WTC11 (cell line): ENCODE measurements around the gene CSF1R. TPM values are rescaled to one million over a fixed set of nuclear protein-coding genes. Genes with fewer than 3 reads are reported as not detected.

Experiments
- ATAC-seq: fragments of 200-7000 bp; cut with Tn5 transposase; 2 replicates; pipeline ENCODE4 v1.10.0; 2021; ENCODE audit warnings: mild to moderate bottlenecking, moderate library complexity
- CTCF ChIA-PET: fragments of 300-600 bp; sonication (Branson Sonifier 250); formaldehyde crosslinking; loops from one replicate; lab custom pipeline; 2021; ENCODE audit warnings: antibody characterized with exemption; lab: Charles Lee
- POLR2A ChIA-PET: fragments of 350-600 bp; sonication (Branson Sonifier 250); formaldehyde crosslinking; loops from one replicate; lab custom pipeline; 2021; ENCODE audit warnings: antibody characterized with exemption; lab: Charles Lee
- DNase-seq: peaks from one replicate; pipeline ENCODE4 v3.0.0; 2021; ENCODE audit warnings: low spot score
- H3K27ac Mint-ChIP-seq: 2 replicates; pipeline ENCODE4 v1.8.0; 2021; ENCODE audit warnings: mixed read lengths
- H3K27me3 Mint-ChIP-seq: 2 replicates; pipeline ENCODE4 v1.8.0; 2021; ENCODE audit warnings: low read depth, mild to moderate bottlenecking, moderate library complexity, mixed read lengths
- H3K36me3 Mint-ChIP-seq: 2 replicates; pipeline ENCODE4 v1.8.0; 2021; ENCODE audit warnings: mixed read lengths
- H3K4me1 Mint-ChIP-seq: 2 replicates; pipeline ENCODE4 v1.8.0; 2022; ENCODE audit warnings: mixed read lengths
- H3K4me3 Mint-ChIP-seq: 2 replicates; pipeline ENCODE4 v1.8.0; 2021; ENCODE audit warnings: mild to moderate bottlenecking, moderate library complexity, mixed read lengths
- H3K9me3 Mint-ChIP-seq: 2 replicates; pipeline ENCODE4 v1.8.0; 2021; ENCODE audit warnings: mixed read lengths
- CBFB ChIP-seq: sonication (generic); formaldehyde crosslinking; IDR thresholded peaks from 2 replicates; pipeline ENCODE4 v1.8.1; 2022; ENCODE audit warnings: mild to moderate bottlenecking, low read depth, missing genetic modification reagents
- GABPB1 ChIP-seq: sonication (generic); formaldehyde crosslinking; IDR thresholded peaks from 2 replicates; pipeline ENCODE4 v1.8.1; 2023; ENCODE audit warnings: mild to moderate bottlenecking, missing genetic modification reagents
- GRHL2 ChIP-seq: fragments of 250-450 bp; sonication (Bioruptor Pico); IDR thresholded peaks from 2 replicates; pipeline ENCODE4 v1.8.0; 2022; ENCODE audit warnings: mild to moderate bottlenecking, moderate library complexity; ENCODE audit not compliant: insufficient replicate concordance, severe bottlenecking
- GTF2I ChIP-seq: fragments of 250-450 bp; sonication (Bioruptor Pico); conservative IDR thresholded peaks from 2 replicates; pipeline ENCODE4 v1.4.0; 2021; ENCODE audit warnings: mild to moderate bottlenecking
- HMGA2 ChIP-seq: fragments of 250-450 bp; sonication (Bioruptor Pico); IDR thresholded peaks from 2 replicates; pipeline ENCODE4 v1.4.0; 2021; ENCODE audit warnings: mild to moderate bottlenecking, moderate library complexity
- IRF2 ChIP-seq: sonication (generic); formaldehyde crosslinking; IDR thresholded peaks from 2 replicates; pipeline ENCODE4 v1.8.0; 2022; ENCODE audit warnings: low read depth, missing genetic modification reagents, borderline replicate concordance
- JAZF1 ChIP-seq: fragments of 250-450 bp; sonication (Bioruptor Pico); IDR thresholded peaks from 2 replicates; pipeline ENCODE4 v1.9.0; 2021; ENCODE audit warnings: moderate library complexity, mild to moderate bottlenecking, inconsistent platforms
- NFYB ChIP-seq: sonication (generic); formaldehyde crosslinking; conservative IDR thresholded peaks from 2 replicates; pipeline ENCODE4 v1.8.0; 2022; ENCODE audit warnings: low read depth, missing genetic modification reagents
- NR1H2 ChIP-seq: sonication (generic); formaldehyde crosslinking; IDR thresholded peaks from 2 replicates; pipeline ENCODE4 v1.9.0; 2021; ENCODE audit warnings: mild to moderate bottlenecking, moderate library complexity, missing genetic modification reagents
- RORB ChIP-seq: fragments of 250-450 bp; sonication (Bioruptor Pico); IDR thresholded peaks from 2 replicates; pipeline ENCODE4 v1.9.0; 2021; ENCODE audit warnings: mild to moderate bottlenecking
- SMAD3 ChIP-seq: sonication (generic); formaldehyde crosslinking; IDR thresholded peaks from 2 replicates; pipeline ENCODE4 v1.8.0; 2022; ENCODE audit warnings: missing genetic modification reagents, mild to moderate bottlenecking, borderline replicate concordance
- TEAD1 ChIP-seq: sonication (generic); formaldehyde crosslinking; IDR thresholded peaks from 2 replicates; pipeline ENCODE4 v1.8.0; 2022; ENCODE audit warnings: mild to moderate bottlenecking, missing genetic modification reagents
- ZNF138 ChIP-seq: sonication (generic); formaldehyde crosslinking; conservative IDR thresholded peaks from 2 replicates; pipeline ENCODE4 v1.8.1; 2022; ENCODE audit warnings: mild to moderate bottlenecking, moderate library complexity, missing genetic modification reagents
- total RNA-seq: library from RNA; stranded (reverse); gene quantifications from 3 replicates; pipeline ENCODE4 v1.2.3, GENCODE V29; 2021
- TF ChIP-seq, protein P1 (sequence below): fragments of 250-450 bp; sonication (Bioruptor Pico); IDR thresholded peaks from 2 replicates; pipeline ENCODE4 v1.9.0; 2021; ENCODE audit warnings: mild to moderate bottlenecking
- TF ChIP-seq, protein P2 (sequence below): fragments of 250-450 bp; sonication (Bioruptor Pico); IDR thresholded peaks from 2 replicates; pipeline ENCODE4 v1.9.0; 2021; ENCODE audit warnings: moderate library complexity, mild to moderate bottlenecking, inconsistent platforms, borderline replicate concordance
- TF ChIP-seq, protein P3 (sequence below): fragments of 250-450 bp; sonication (Bioruptor Pico); IDR thresholded peaks from 2 replicates; pipeline ENCODE4 v1.9.0; 2021; ENCODE audit warnings: mild to moderate bottlenecking, borderline replicate concordance
- TF ChIP-seq, protein P4 (sequence below): sonication (generic); formaldehyde crosslinking; IDR thresholded peaks from 2 replicates; pipeline ENCODE4 v1.8.1; 2022; ENCODE audit warnings: mild to moderate bottlenecking, missing genetic modification reagents, moderate library complexity, borderline replicate concordance
- TF ChIP-seq, protein P5 (sequence below): fragments of 250-450 bp; sonication (Bioruptor Pico); IDR thresholded peaks from 2 replicates; pipeline ENCODE4 v2.1.2; 2022; ENCODE audit warnings: mild to moderate bottlenecking, moderate library complexity
- TF ChIP-seq, protein P6 (sequence below): sonication (generic); formaldehyde crosslinking; IDR thresholded peaks from 2 replicates; pipeline ENCODE4 v1.8.0; 2023; ENCODE audit warnings: missing genetic modification reagents
- TF ChIP-seq, protein P7 (sequence below): sonication (generic); formaldehyde crosslinking; conservative IDR thresholded peaks from 2 replicates; pipeline ENCODE4 v1.8.1; 2023; ENCODE audit warnings: mild to moderate bottlenecking, low read depth, missing genetic modification reagents, moderate library complexity

The CSF1R gene
- total RNA-seq, 1 experiment from 2014 or later: 0.20 TPM

DNA sequence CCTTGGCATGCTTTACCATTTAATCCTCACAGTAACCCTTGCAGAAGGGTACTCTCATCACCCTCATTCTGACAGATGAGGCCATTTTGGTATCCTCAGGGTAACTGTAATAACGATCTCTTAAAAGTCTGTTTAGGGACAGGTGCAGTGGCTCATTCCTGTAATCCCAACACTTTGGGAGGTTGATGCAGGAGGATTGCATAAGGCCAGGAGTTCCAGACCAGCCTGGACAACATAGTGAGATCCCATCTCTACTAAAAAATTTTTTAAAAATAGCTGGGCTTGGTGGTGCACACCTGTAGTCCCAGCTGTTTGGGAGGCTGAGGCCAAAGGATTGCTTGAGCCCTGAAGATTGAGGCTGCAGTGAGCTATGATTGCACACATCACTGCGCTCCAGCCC, 31.8 kb downstream of the CSF1R start:
- Mint-ChIP-seq H3K27ac (no peak overlapping the region), H3K4me1 (peaks cover 17% of the 10 kb centered on the region), H3K27me3 (peaks cover 4% of the 10 kb centered on the region; the same call in 1 of the 2 replicates), H3K9me3 (no peaks in the 10 kb centered on the region), H3K36me3 (peaks cover 30% of the 10 kb centered on the region), H3K4me3 (no peak overlapping the region)
- no peak for DNase-seq
- POLR2A ChIA-PET: no interaction called here
- CTCF ChIA-PET: no interaction called here
- TF ChIP-seq SMAD3 (CRISPR knock-in tag) (no peak), NFYB (CRISPR knock-in tag) (no peak), NR1H2 (CRISPR knock-in tag) (no peak), JAZF1 (CRISPR knock-in tag) (no peak), CBFB (CRISPR knock-in tag) (no peak), ZNF138 (no peak), GABPB1 (CRISPR knock-in tag) (no peak), IRF2 (CRISPR knock-in tag) (no peak), HMGA2 (CRISPR knock-in tag) (no peak), GTF2I (CRISPR knock-in tag) (no peak), GRHL2 (CRISPR knock-in tag) (no peak), RORB (CRISPR knock-in tag) (no peak), TEAD1 (no peak)
- TF ChIP-seq, protein P1, sequence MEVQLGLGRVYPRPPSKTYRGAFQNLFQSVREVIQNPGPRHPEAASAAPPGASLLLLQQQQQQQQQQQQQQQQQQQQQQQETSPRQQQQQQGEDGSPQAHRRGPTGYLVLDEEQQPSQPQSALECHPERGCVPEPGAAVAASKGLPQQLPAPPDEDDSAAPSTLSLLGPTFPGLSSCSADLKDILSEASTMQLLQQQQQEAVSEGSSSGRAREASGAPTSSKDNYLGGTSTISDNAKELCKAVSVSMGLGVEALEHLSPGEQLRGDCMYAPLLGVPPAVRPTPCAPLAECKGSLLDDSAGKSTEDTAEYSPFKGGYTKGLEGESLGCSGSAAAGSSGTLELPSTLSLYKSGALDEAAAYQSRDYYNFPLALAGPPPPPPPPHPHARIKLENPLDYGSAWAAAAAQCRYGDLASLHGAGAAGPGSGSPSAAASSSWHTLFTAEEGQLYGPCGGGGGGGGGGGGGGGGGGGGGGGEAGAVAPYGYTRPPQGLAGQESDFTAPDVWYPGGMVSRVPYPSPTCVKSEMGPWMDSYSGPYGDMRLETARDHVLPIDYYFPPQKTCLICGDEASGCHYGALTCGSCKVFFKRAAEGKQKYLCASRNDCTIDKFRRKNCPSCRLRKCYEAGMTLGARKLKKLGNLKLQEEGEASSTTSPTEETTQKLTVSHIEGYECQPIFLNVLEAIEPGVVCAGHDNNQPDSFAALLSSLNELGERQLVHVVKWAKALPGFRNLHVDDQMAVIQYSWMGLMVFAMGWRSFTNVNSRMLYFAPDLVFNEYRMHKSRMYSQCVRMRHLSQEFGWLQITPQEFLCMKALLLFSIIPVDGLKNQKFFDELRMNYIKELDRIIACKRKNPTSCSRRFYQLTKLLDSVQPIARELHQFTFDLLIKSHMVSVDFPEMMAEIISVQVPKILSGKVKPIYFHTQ (CRISPR knock-in tag): no peak
- TF ChIP-seq, protein P2, sequence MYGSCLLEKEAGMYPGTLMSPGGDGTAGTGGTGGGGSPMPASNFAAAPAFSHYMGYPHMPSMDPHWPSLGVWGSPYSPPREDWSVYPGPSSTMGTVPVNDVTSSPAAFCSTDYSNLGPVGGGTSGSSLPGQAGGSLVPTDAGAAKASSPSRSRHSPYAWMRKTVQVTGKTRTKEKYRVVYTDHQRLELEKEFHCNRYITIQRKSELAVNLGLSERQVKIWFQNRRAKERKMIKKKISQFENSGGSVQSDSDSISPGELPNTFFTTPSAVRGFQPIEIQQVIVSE (CRISPR knock-in tag): no peak
- TF ChIP-seq, protein P3, sequence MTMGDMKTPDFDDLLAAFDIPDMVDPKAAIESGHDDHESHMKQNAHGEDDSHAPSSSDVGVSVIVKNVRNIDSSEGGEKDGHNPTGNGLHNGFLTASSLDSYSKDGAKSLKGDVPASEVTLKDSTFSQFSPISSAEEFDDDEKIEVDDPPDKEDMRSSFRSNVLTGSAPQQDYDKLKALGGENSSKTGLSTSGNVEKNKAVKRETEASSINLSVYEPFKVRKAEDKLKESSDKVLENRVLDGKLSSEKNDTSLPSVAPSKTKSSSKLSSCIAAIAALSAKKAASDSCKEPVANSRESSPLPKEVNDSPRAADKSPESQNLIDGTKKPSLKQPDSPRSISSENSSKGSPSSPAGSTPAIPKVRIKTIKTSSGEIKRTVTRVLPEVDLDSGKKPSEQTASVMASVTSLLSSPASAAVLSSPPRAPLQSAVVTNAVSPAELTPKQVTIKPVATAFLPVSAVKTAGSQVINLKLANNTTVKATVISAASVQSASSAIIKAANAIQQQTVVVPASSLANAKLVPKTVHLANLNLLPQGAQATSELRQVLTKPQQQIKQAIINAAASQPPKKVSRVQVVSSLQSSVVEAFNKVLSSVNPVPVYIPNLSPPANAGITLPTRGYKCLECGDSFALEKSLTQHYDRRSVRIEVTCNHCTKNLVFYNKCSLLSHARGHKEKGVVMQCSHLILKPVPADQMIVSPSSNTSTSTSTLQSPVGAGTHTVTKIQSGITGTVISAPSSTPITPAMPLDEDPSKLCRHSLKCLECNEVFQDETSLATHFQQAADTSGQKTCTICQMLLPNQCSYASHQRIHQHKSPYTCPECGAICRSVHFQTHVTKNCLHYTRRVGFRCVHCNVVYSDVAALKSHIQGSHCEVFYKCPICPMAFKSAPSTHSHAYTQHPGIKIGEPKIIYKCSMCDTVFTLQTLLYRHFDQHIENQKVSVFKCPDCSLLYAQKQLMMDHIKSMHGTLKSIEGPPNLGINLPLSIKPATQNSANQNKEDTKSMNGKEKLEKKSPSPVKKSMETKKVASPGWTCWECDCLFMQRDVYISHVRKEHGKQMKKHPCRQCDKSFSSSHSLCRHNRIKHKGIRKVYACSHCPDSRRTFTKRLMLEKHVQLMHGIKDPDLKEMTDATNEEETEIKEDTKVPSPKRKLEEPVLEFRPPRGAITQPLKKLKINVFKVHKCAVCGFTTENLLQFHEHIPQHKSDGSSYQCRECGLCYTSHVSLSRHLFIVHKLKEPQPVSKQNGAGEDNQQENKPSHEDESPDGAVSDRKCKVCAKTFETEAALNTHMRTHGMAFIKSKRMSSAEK (CRISPR knock-in tag): no peak
- TF ChIP-seq, protein P4, sequence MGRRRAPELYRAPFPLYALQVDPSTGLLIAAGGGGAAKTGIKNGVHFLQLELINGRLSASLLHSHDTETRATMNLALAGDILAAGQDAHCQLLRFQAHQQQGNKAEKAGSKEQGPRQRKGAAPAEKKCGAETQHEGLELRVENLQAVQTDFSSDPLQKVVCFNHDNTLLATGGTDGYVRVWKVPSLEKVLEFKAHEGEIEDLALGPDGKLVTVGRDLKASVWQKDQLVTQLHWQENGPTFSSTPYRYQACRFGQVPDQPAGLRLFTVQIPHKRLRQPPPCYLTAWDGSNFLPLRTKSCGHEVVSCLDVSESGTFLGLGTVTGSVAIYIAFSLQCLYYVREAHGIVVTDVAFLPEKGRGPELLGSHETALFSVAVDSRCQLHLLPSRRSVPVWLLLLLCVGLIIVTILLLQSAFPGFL (CRISPR knock-in tag): no peak
- TF ChIP-seq, protein P5, sequence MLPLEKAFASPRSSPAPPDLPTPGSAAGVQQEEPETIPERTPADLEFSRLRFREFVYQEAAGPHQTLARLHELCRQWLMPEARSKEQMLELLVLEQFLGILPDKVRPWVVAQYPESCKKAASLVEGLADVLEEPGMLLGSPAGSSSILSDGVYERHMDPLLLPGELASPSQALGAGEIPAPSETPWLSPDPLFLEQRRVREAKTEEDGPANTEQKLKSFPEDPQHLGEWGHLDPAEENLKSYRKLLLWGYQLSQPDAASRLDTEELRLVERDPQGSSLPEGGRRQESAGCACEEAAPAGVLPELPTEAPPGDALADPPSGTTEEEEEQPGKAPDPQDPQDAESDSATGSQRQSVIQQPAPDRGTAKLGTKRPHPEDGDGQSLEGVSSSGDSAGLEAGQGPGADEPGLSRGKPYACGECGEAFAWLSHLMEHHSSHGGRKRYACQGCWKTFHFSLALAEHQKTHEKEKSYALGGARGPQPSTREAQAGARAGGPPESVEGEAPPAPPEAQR (CRISPR knock-in tag): no peak
- TF ChIP-seq, protein P6, sequence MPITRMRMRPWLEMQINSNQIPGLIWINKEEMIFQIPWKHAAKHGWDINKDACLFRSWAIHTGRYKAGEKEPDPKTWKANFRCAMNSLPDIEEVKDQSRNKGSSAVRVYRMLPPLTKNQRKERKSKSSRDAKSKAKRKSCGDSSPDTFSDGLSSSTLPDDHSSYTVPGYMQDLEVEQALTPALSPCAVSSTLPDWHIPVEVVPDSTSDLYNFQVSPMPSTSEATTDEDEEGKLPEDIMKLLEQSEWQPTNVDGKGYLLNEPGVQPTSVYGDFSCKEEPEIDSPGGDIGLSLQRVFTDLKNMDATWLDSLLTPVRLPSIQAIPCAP (CRISPR knock-in tag): no peak
- TF ChIP-seq, protein P7, sequence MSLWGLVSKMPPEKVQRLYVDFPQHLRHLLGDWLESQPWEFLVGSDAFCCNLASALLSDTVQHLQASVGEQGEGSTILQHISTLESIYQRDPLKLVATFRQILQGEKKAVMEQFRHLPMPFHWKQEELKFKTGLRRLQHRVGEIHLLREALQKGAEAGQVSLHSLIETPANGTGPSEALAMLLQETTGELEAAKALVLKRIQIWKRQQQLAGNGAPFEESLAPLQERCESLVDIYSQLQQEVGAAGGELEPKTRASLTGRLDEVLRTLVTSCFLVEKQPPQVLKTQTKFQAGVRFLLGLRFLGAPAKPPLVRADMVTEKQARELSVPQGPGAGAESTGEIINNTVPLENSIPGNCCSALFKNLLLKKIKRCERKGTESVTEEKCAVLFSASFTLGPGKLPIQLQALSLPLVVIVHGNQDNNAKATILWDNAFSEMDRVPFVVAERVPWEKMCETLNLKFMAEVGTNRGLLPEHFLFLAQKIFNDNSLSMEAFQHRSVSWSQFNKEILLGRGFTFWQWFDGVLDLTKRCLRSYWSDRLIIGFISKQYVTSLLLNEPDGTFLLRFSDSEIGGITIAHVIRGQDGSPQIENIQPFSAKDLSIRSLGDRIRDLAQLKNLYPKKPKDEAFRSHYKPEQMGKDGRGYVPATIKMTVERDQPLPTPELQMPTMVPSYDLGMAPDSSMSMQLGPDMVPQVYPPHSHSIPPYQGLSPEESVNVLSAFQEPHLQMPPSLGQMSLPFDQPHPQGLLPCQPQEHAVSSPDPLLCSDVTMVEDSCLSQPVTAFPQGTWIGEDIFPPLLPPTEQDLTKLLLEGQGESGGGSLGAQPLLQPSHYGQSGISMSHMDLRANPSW (CRISPR knock-in tag): no peak
- no peak for ATAC-seq
